ENCODE data around the gene LZIC.
"Not testable (repeated sequence)": the region's sequence is repeated elsewhere in the genome, so short reads cannot be mapped to it uniquely, and the experiment has no call there.

The LZIC gene

GRCh38 chr1:9942939-9943788 is at the start of gene LZIC, which contains the start of gene NMNAT1:
TSS of gene LZIC (minus strand) at chr1:9943391. CDS start at chr1:9936619, 6,772 bp downstream.
TSS of gene NMNAT1 (plus strand) at chr1:9943475. CDS start at chr1:9972074, 28,599 bp downstream.
- peak within 1 kb of the TSS; percentile 91 for H3K27ac ChIP-seq
- DNase-seq (ENCODE audit: low read depth, low spot score) = peak; percentile 75

- DNase-seq (ENCODE audit: low read depth, low spot score) = no peak
These were observed 49.7 kb upstream of the LZIC start for GRCh38 chr1:9992910-9993309.

GRCh38 chr1:9990944-9991343 is 47.8 kb upstream of the LZIC start:
- H3K27ac ChIP-seq = no peak overlapping the region
- no peak for DNase-seq (ENCODE audit: low read depth, low spot score)

More at GRCh38 chr1:9992910-9993309, 49.7 kb upstream of the LZIC start:
- no peak overlapping the region for H3K27ac ChIP-seq

GRCh38 chr1:9989773-9990172 is 46.6 kb upstream of the LZIC start:
- H3K27ac ChIP-seq = no peak overlapping the region
- no peak for DNase-seq (ENCODE audit: low read depth, low spot score)

GRCh38 chr1:9985001-9985400 is 41.8 kb upstream of the LZIC start:
- H3K27ac ChIP-seq = no peak overlapping the region
- no peak for DNase-seq (ENCODE audit: low read depth, low spot score)

- H3K27ac ChIP-seq = no peak overlapping the region
- no peak for DNase-seq (ENCODE audit: low read depth, low spot score)
These were observed 41.1 kb upstream of the LZIC start for GRCh38 chr1:9984253-9984652.

GRCh38 chr1:9960706-9961562 is 17.7 kb upstream of the LZIC start:
- DNase-seq (ENCODE audit: low read depth, low spot score) = no peak
- no peak overlapping the region for H3K27ac ChIP-seq

- DNase-seq (ENCODE audit: low read depth, low spot score) = no peak
- no peak overlapping the region for H3K27ac ChIP-seq
These were observed 16.8 kb upstream of the LZIC start for GRCh38 chr1:9960011-9960410.

- no peak overlapping the region for H3K27ac ChIP-seq
- no peak for DNase-seq (ENCODE audit: low read depth, low spot score)
These were observed 14.5 kb upstream of the LZIC start for GRCh38 chr1:9957726-9958125.

GRCh38 chr1:9946315-9946714 is 3.1 kb upstream of the LZIC start:
- no peak overlapping the region for H3K27ac ChIP-seq
- DNase-seq (ENCODE audit: low read depth, low spot score) = no peak

GRCh38 chr1:9942399-9942938 is 722 bp downstream of the LZIC start:
- peak overlapping the region; percentile 91 for H3K27ac ChIP-seq
- no peak for DNase-seq (ENCODE audit: low read depth, low spot score)

GRCh38 chr1:9929431-9930385 is 13.5 kb downstream of the LZIC start:
- H3K27ac ChIP-seq = no peak overlapping the region
- DNase-seq (ENCODE audit: low read depth, low spot score) = no peak

- DNase-seq (ENCODE audit: low read depth, low spot score) = no peak
- no peak overlapping the region for H3K27ac ChIP-seq
These were observed 15.9 kb downstream of the LZIC start for GRCh38 chr1:9927259-9927658.

- H3K27ac ChIP-seq = no peak overlapping the region
These were observed 20.8 kb downstream of the LZIC start for GRCh38 chr1:9922342-9922741.

GRCh38 chr1:9920606-9921005 is 22.6 kb downstream of the LZIC start:
- no peak overlapping the region for H3K27ac ChIP-seq
- no peak for DNase-seq (ENCODE audit: low read depth, low spot score)

More at GRCh38 chr1:9922342-9922741, 20.8 kb downstream of the LZIC start:
- DNase-seq (ENCODE audit: low read depth, low spot score) = no peak

GRCh38 chr1:9917901-9918300 is 25.3 kb downstream of the LZIC start:
- no peak overlapping the region for H3K27ac ChIP-seq

GRCh38 chr1:9917495-9917894 is 25.7 kb downstream of the LZIC start:
- DNase-seq (ENCODE audit: low read depth, low spot score); H3K27ac ChIP-seq: not testable (repeated sequence)

More at GRCh38 chr1:9917901-9918300, 25.3 kb downstream of the LZIC start:
- no peak for DNase-seq (ENCODE audit: low read depth, low spot score)

- DNase-seq (ENCODE audit: low read depth, low spot score) = no peak
- H3K27ac ChIP-seq = no peak overlapping the region
These were observed 26.7 kb downstream of the LZIC start for GRCh38 chr1:9916452-9916851.

- H3K27ac ChIP-seq = no peak overlapping the region
- no peak for DNase-seq (ENCODE audit: low read depth, low spot score)
These were observed 28.6 kb downstream of the LZIC start for GRCh38 chr1:9914610-9914937.
